HG03432 (cell line): ENCODE data around the gene DNAAF5.
"Not testable (repeated sequence)": the region's sequence is repeated elsewhere in the genome, so short reads cannot be mapped to it uniquely, and the experiment has no call there.

Experiments
- ATAC-seq: cut with Tn5 transposase; IDR thresholded peaks from one replicate; pipeline ENCODE4 v1.9.1; 2021; ENCODE audit warnings: mild to moderate bottlenecking, moderate library complexity; ENCODE audit not compliant: unreplicated experiment

The DNAAF5 gene

DNA sequence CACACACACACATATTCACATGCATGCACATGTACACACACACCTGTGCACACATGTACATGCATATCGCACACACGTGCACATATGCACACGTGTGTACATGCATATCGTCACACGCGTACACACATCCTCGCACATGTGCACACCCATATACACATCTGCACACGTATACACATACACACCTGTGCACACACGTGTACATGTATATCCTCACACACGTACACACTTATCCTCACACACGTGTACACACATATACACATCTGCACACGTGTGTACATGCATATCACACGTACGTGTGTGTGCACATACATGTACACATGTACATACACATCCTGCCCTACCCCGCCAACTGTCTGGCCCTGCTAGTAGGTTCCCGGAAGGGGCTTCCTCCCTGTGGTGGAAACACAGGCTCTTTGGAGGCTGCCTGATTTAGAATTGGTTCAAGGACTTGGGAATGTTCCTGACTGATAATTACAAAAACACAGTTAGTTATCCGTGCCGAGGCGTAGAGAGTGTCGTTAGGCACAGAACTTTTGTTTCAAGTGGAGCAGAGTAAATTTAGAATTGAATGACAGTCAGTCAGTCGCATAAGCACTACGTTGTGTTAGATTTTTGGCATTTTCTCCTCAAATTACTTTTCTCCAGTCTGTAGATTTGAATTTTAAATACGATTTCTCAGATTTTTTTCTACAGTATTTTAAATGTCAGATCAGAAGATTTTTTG, 19.1 kb downstream of the DNAAF5 start:
- no peak for ATAC-seq

- no peak for ATAC-seq
Observed at GRCh38 chr7:746155-747061, 19.9 kb downstream of the DNAAF5 start.

DNA sequence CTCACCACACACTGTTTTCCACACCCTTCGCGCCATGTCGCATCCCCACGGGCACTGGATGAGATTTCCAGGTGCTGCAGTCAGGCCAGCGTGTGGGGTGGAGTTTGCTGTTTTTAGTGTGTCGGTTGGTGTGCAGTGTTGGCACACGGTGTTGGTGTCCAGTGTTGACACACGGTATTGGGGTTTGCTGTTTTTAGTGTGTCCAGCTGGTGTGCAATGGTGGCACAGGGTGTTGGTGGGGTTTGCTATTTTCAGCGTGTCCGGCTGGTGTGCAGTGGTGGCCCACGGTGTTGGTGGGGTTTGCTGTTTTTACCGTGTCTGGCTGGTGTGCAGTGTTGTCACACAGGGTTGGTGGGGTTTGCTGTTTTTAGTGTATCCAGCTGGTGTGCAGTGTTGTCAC, 20.7 kb downstream of the DNAAF5 start:
- no peak for ATAC-seq

GRCh38 chr7:748446-748845, 21.9 kb downstream of the DNAAF5 start:
- ATAC-seq, result no peak

DNA sequence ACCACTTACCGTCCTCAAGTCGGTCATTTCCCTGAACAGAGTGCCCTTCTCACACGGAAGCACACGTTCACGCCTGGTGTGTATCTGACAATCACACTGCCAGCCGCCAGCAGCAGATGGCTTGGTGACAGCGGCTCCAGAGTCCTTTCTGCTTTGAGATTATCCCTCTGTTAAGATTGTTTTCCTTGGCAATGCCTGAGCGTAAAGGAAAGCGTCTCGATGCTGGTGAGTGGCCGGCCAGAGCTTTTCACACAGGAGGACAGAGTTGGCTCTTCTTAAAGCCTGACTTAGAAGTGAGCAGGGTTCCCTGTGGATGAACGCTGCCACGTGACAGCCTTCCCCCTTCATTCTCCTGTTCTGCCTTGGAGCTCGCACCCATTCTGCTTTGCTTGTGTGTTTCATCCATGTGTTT, 22.6 kb downstream of the DNAAF5 start:
- ATAC-seq, result no peak

DNA sequence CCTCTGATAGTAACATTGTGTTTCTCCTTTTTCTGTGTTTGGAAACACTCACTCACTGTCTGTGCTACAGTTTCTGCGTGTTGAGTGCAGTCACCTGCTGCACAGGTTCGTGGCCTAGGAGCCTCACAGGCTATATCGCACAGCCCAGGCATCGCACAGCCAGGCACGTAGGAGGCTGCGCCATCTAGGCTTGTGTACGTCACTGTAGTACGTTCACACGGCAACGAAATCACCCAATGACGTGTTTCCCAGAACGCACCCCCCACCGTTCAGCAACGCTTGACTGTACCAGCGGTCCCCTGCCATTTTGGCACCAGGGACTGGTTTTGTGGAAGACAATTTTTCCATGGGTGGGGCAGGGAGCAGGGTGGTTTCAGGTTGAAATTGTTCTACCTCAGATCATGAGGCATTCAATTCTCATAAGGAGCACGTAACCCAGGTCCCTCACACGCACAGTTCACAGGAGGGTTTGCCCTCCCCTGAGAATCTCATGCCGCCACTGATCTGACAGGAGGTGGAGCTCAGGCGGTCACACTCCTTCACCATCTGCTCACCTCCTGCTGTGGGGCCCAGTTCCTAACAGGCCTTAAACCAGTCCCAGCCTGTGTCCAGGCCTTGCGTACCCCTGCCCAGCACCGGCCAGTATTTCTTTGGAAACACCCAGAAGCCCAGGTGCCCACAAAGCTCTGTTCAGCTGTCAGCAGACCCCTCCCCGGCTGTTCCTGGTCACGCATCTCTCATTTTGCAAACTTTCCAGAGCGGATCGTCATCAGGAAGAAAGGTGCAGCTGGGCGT, 23.8 kb downstream of the DNAAF5 start:
- no peak for ATAC-seq

DNA sequence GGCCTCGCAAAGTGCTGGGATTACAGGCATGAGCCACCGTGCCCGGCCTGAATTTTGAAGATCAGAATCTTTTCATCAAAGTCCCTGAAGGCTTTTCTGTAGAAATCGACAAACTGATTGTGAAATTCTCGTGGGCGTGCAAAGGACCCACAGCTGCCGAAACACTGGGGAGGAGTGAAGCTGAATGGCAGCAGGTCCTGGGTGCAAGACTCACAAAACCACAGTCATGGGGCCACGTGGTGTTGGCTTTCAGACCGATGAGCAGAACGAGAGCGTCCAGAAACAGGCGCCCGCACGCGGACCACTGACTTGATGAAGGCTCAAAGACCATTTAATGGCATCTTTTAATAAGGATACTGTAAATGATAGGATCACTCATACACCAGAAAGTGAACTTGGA, 25.3 kb downstream of the DNAAF5 start:
- ATAC-seq, result no peak

- ATAC-seq, result not testable (repeated sequence)
Observed at GRCh38 chr7:752256-752655, 25.8 kb downstream of the DNAAF5 start.

DNA sequence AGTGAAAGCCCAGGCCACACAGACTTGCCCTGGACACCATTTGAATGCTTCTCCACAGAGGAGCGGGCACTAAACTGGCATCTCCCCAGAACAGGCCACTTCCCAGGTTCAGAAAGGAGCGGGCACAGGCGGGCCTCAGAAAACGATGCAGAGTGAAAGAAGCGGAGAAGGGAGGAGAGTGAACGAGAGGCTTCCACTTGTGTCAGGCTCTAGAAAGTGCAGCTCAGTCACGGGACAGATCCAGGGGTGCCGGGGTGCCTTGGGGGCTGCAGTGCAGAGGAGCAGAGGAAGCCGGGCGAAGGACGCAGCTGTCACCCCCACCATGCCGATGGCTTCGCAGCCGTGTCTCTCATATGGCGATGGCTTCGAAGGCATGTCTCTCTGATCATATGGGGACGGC, 26.7 kb downstream of the DNAAF5 start:
- ATAC-seq, result no peak

- no peak for ATAC-seq
Observed at GRCh38 chr7:754531-755412, 28.3 kb downstream of the DNAAF5 start.

GRCh38 chr7:755413-755805, 28.9 kb downstream of the DNAAF5 start:
- no peak for ATAC-seq

DNA sequence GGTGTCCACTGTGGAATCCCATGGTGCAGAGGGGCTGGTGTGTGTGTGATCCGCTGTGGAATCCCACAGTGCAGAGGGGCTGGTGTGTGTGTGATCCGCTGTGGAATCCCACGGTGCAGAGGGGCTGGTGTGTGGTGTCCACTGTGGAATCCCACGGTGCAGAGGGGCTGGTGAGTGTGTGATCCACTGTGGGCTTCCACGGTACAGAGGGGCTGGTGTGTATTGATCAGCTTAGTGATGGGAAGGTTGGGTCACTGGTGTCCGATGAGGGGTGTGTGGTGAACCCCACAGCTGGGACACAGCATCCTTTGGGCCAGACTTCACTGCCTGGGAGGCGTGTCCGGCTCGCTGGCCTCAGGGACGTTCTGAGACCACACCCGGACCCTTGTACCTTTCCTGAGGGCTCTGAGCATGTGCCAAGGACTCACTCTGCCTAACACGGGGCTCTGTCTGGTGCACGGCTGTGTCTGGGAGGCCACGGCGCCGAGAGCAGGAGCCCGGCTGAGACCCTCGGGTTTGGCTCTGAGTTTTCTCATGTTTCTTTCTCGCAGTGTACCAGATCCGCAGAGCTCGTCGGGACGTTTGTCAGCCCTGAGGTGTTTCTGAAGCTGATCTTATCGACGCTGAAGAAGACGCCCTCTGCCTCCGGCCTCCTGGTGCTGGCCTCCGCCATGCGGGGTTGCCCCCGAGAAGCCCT, 29.9 kb downstream of the DNAAF5 start:
- no peak for ATAC-seq

DNA sequence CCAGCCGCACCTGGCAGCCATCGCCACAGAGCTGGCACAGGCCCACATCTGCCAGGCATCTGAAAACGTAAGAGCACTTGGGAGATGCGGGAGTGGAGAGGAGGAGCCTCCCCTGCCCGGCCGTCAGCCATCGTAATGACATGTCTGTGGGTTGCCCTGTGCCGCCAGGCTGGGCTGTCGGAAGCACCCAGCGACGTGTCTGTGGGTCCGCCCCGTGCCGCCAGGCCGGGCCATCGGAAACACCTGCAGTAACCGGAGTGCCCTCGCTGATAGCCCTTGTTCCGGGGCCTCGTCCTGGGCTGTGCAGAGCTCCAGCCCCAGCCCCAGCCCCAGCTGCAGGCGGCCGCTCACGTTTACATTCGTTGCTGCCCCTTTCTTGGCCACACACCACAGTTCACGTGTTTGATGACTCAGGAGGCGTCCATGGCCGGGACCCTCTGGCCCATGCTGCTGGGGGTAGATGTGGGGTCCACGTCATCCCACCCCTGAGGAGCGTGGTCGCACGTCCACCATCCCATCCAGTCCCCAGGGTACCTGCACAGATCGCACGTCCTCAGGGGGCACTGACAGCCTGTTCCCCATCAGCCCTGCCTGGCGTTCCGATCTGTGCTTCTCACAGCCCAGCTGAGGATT, 30.5 kb downstream of the DNAAF5 start:
- ATAC-seq, result no peak

DNA sequence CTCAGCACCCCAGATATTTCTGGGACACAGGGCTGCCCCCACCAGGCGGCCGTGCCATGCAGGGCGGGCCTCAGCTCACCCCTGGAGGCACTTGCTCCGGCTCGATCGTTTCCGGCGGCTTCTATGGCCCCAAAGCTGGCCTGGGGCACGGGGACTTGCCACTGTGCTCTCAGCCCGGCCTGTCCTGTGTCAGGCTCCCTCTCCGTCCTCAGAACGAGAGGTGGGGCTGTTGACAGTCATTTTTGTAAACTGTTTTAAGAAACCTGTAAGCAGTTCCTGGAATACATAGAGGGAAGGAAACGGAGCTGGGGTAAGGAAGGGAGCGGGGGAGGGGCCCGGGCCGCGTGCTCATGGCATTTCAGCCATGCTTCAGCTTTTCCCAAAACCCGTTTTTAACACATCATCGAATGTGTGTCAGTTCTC, 31.3 kb downstream of the DNAAF5 start:
- no peak for ATAC-seq

DNA sequence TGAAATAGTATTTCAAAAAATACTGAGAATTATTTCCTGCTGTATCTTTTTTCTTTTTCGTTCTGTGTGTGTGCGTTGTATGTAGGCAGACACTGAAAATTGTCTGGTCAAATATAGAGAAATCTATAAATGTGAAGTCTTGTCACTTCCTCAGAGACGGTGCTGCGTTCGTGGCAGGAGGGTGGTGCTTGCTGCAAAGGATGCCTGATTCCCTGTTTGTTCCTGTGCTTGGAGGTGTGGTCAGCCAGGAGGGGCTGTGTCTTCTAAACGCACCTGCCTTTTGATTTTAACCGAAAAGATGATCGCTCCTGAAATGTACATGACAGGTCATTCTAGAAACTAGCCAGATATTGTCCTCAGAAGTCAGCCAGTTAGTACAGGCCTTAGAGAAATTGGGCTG, 33.1 kb downstream of the DNAAF5 start:
- no peak for ATAC-seq

DNA sequence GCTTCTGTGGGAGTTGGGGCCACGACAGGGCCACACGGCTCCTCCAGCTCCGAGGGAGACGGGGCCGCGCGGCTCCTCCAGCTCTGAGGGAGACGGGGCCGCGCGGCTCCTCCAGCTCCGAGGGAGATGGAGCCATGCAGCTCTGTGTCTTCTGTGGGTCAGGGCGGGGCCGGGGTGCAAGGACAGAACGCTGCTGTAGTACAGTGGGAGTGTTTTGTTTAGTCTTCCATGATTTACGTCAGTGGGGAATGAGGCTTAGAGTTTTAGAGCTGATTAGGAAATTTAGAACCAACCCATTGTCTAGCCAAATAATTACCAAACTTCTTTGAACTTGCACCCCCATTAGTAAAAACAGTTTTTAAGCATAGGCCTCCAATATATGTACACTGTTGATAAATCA, 33.5 kb downstream of the DNAAF5 start:
- no peak for ATAC-seq

DNA sequence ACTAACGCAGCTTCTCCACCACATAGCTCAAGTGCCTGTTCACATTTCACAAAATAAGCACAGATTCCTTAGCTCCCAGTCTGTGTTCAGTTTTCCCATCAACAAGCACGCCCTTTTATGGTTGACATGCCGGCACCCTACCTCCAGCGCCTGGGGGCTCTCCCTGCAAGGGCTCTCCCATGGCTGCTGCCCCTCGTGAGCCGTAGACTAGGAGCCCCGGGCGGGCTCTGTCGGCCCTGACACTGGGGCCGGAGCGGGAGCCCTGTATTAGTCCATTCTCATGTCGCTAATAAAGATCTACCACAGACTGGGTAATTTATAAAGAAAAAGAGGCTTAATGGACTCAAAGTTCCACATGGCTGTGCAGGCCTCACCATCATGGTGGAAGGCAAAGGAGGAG, 34.6 kb downstream of the DNAAF5 start:
- ATAC-seq, result no peak

DNA sequence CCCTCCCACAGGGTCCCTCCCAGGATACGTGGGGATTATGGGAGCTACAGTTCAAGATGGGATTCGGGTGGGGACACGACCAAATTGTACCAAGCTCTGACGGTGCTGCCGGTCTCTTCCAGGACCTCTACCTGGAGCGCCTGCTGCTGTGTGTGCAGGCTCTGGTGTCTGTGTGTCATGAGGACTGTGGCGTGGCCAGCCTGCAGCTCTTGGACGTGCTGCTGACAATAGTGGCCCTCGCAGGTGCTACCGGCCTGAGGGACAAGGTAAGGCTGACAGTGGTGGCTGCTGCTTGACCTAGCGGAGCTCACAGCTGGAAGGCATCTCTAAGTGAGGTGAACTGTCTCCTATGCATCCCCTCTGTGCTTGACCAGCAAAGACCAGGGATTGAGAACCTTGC, 35.1 kb downstream of the DNAAF5 start:
- ATAC-seq, result no peak

DNA sequence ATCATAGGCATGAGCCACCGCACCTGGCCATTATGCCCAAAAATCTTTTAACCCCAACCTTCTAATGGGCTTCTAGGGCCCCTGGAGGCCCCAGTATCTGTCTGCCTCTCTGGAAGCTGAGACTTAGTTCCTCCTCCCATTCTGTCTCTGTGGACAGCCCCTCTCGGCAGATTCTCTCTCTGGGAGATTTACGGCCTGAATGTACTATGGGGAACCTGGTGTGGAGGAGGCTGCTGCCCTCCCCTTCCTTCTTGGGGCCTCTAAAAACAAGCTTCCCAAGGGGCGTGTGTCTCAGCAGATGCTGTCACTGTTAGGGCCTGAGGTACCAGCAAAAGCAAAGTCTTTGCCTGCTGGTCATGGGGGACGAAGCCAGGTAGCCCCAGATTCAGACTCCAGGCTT, 36.4 kb downstream of the DNAAF5 start:
- no peak for ATAC-seq
